K562 (cell line): ENCODE results near the gene NOA1. TPM values are rescaled to one million over a fixed set of nuclear protein-coding genes. Genes with fewer than 3 reads are reported as not detected.

Experiments
- BMI1 ChIP-seq: fragments of 150-350 bp; IDR thresholded peaks from 2 replicates; pipeline ENCODE4 v1.6.1; 2014; ENCODE audit warnings: low read length
- FOXP1 ChIP-seq: sonication (generic); formaldehyde crosslinking; IDR thresholded peaks from 2 replicates; pipeline ENCODE4 v1.8.0; 2022; ENCODE audit warnings: mild to moderate bottlenecking, missing genetic modification reagents
- GATAD2B ChIP-seq: fragments of 450-650 bp; IDR thresholded peaks from 2 replicates; pipeline ENCODE4 v1.6.1; 2017; ENCODE audit warnings: mild to moderate bottlenecking, borderline replicate concordance
- HLTF ChIP-seq: fragments of 450-650 bp; IDR thresholded peaks from 2 replicates; pipeline ENCODE4 v1.6.1; 2016
- HNRNPUL1 ChIP-seq: fragments of 200-400 bp; formaldehyde crosslinking; IDR thresholded peaks from 2 replicates; pipeline ENCODE4 v1.6.1; 2017; ENCODE audit warnings: low read length
- L3MBTL2 ChIP-seq: fragments of 450-650 bp; IDR thresholded peaks from 2 replicates; pipeline ENCODE4 v1.6.1; 2016; ENCODE audit warnings: mild to moderate bottlenecking, moderate library complexity
- MCM3 ChIP-seq: fragments of 450-650 bp; IDR thresholded peaks from 2 replicates; pipeline ENCODE4 v1.6.1; 2016
- MTA1 ChIP-seq: fragments of 450-650 bp; IDR thresholded peaks from 2 replicates; pipeline ENCODE4 v1.6.1; 2017; ENCODE audit warnings: borderline replicate concordance
- NCOA2 ChIP-seq, 2 experiments: fragments of 450-650 bp; IDR thresholded peaks; 2 replicates each; pipeline ENCODE4 v1.6.1; 2018; ENCODE audit warnings: mild to moderate bottlenecking in 2 of 2, moderate library complexity in 1 of 2; ENCODE audit not compliant: partially characterized antibody in 2 of 2
- NCOA4 ChIP-seq: fragments of 450-650 bp; IDR thresholded peaks from 2 replicates; pipeline ENCODE4 v1.6.1; 2018; ENCODE audit warnings: mild to moderate bottlenecking; ENCODE audit not compliant: partially characterized antibody
- RFX1 ChIP-seq: fragments of 450-650 bp; IDR thresholded peaks from 2 replicates; pipeline ENCODE4 v1.6.1; 2016; ENCODE audit warnings: mild to moderate bottlenecking, moderate library complexity
- RFX7 ChIP-seq: fragments of 250-450 bp; sonication (Bioruptor Pico); IDR thresholded peaks from 2 replicates; pipeline ENCODE4 v1.5.1; 2021; ENCODE audit warnings: mild to moderate bottlenecking
- STAT5A ChIP-seq: IDR thresholded peaks from 2 replicates; pipeline ENCODE4 v1.6.1; 2012; ENCODE audit warnings: low read length, inconsistent platforms, borderline replicate concordance
- TAF1 ChIP-seq: IDR thresholded peaks from 2 replicates; pipeline ENCODE4 v1.6.1; 2011; ENCODE audit warnings: mild to moderate bottlenecking, low read length, moderate library complexity; ENCODE audit not compliant: insufficient read depth, control insufficient read depth, severe bottlenecking; ENCODE audit errors: extremely low read depth
- TEAD4 ChIP-seq, 2 experiments: sonication (generic) in 1 of 2; formaldehyde crosslinking in 1 of 2; IDR thresholded peaks; 2 replicates each; pipeline versions ENCODE4 v1.6.1 to v1.8.0; 2012 to 2022; ENCODE audit warnings: borderline replicate concordance in 1 of 2, inconsistent platforms in 1 of 2, low read length in 1 of 2, mild to moderate bottlenecking in 1 of 2, missing genetic modification reagents in 1 of 2
- ZNF408 ChIP-seq: fragments of 250-450 bp; sonication (Bioruptor Pico); IDR thresholded peaks from 2 replicates; pipeline ENCODE4 v1.4.0; 2020; ENCODE audit warnings: low read depth, mild to moderate bottlenecking, moderate library complexity
- ZNF778 ChIP-seq: fragments of 450-650 bp; formaldehyde crosslinking; IDR thresholded peaks from 2 replicates; pipeline ENCODE4 v1.4.0; 2020; ENCODE audit warnings: mild to moderate bottlenecking, moderate library complexity
- polyA plus RNA-seq, 8 experiments: library from polyadenylated mRNA; depleted of rRNA in 4 of 8; stranded (reverse) in 5 of 8; unstranded in 3 of 8; fragments of >200 nt; fragmentation: Nextera tagmentation in 2 of 8; fragmentation: Illumina TruSeq in 1 of 8; extraction: Ambion mirVana in 2 of 8; extraction: Trizol in 1 of 8; gene quantifications; 2 replicates each; pipeline versions ENCODE4 v1.2.1 to v1.2.3, GENCODE V29; 2011 to 2014; ENCODE audit warnings: inconsistent platforms in 1 of 8, missing spikeins in 1 of 8
- total RNA-seq, 7 experiments: library from RNA; depleted of rRNA in 6 of 7; stranded (reverse); fragments of >200 nt in 6 of 7; fragmentation: Illumina TruSeq in 2 of 7; extraction: Trizol in 2 of 7; gene quantifications; 2 replicates each; pipeline versions ENCODE4 v1.2.1 to v1.2.3, GENCODE V29; 2011 to 2021; ENCODE audit warnings: low replicate concordance in 1 of 7
- TF ChIP-seq, protein P1 (sequence below): fragments of 150-350 bp; conservative IDR thresholded peaks from 2 replicates; pipeline ENCODE4 v1.6.1; 2014; ENCODE audit warnings: low read length
- TF ChIP-seq, protein P2 (sequence below): sonication (generic); formaldehyde crosslinking; IDR thresholded peaks from 2 replicates; pipeline ENCODE4 v1.8.0; 2022; ENCODE audit warnings: missing genetic modification reagents, mild to moderate bottlenecking, borderline replicate concordance
- TF ChIP-seq, protein P3 (sequence below): fragments of 250-450 bp; sonication (Bioruptor Pico); IDR thresholded peaks from 2 replicates; pipeline ENCODE4 v1.5.0; 2021
- TF ChIP-seq, protein P4 (sequence below): sonication (generic); formaldehyde crosslinking; IDR thresholded peaks from 2 replicates; pipeline ENCODE4 v1.8.1; 2023; ENCODE audit warnings: mild to moderate bottlenecking, missing genetic modification reagents, moderate library complexity

Gene NOA1
- total and polyA plus RNA-seq, 9 of the 15 experiments (the other 6 are each of a cell fraction or from before 2014, with no cell fraction given): 2.6 to 26.6 (median 16.7) TPM

DNA sequence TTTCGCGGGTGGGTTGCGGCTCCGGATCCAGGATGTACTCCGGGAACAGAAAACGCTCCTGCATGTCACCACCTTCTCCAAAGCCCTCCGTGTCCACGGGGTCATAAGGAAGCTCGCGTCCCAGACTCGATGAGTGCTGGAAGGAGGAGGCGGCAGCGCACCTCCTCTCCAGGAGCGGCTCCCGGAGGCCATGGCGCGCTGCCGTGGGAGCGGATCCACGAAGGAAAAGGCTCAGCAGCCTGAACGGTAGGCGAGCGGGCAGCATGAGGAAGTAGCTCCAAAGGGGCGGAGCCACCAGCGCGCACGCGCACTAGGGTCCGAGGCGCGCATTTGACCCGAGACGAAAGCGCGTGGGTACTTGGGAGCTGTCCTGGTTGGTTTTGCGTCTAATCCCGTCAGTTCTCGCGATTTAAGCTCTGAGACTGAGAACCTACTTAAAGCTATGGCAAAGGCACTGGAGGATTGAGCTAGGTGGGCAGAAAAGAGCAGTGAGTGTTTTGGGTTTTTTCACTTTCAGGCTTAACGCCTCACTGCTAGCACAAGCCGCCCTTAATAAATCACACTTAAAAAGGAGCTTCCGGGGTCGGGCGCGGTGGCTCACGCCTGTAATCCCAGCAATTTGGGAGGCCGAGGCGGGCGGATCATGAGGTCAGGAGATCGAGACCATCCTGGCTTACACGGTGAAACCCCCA is at the start of gene NOA1 (continued):
- TF ChIP-seq, protein P1, sequence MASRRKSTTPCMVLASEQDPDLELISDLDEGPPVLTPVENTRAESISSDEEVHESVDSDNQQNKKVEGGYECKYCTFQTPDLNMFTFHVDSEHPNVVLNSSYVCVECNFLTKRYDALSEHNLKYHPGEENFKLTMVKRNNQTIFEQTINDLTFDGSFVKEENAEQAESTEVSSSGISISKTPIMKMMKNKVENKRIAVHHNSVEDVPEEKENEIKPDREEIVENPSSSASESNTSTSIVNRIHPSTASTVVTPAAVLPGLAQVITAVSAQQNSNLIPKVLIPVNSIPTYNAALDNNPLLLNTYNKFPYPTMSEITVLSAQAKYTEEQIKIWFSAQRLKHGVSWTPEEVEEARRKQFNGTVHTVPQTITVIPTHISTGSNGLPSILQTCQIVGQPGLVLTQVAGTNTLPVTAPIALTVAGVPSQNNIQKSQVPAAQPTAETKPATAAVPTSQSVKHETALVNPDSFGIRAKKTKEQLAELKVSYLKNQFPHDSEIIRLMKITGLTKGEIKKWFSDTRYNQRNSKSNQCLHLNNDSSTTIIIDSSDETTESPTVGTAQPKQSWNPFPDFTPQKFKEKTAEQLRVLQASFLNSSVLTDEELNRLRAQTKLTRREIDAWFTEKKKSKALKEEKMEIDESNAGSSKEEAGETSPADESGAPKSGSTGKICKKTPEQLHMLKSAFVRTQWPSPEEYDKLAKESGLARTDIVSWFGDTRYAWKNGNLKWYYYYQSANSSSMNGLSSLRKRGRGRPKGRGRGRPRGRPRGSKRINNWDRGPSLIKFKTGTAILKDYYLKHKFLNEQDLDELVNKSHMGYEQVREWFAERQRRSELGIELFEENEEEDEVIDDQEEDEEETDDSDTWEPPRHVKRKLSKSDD: no peak
- TF ChIP-seq STAT5A (no peak), HNRNPUL1 (no peak), ZNF778 (CRISPR knock-in tag) (no peak), FOXP1 (no peak), RFX7 (CRISPR knock-in tag) (no peak), NCOA4 (no peak), GATAD2B (no peak), L3MBTL2 (peak; percentile 26), ZNF408 (CRISPR knock-in tag) (no peak), NCOA2 (IDR thresholded peaks at IDR 0.05; ENCODE audit: partially characterized antibody in 2 of 2) (no peak), TEAD4 (IDR thresholded peaks at IDR 0.05; ENCODE audit: low read length) (0 out of 2 replicates have a peak, but pooled peaks have one; percentile 20), TEAD4 (CRISPR knock-in tag; IDR thresholded peaks at IDR 0.05; ENCODE audit: borderline replicate concordance) (no peak), RFX1 (no peak), MTA1 (no peak), HLTF (no peak), MCM3 (no peak), BMI1 (no peak), TAF1 (peak; percentile 86)
- TF ChIP-seq, protein P2, sequence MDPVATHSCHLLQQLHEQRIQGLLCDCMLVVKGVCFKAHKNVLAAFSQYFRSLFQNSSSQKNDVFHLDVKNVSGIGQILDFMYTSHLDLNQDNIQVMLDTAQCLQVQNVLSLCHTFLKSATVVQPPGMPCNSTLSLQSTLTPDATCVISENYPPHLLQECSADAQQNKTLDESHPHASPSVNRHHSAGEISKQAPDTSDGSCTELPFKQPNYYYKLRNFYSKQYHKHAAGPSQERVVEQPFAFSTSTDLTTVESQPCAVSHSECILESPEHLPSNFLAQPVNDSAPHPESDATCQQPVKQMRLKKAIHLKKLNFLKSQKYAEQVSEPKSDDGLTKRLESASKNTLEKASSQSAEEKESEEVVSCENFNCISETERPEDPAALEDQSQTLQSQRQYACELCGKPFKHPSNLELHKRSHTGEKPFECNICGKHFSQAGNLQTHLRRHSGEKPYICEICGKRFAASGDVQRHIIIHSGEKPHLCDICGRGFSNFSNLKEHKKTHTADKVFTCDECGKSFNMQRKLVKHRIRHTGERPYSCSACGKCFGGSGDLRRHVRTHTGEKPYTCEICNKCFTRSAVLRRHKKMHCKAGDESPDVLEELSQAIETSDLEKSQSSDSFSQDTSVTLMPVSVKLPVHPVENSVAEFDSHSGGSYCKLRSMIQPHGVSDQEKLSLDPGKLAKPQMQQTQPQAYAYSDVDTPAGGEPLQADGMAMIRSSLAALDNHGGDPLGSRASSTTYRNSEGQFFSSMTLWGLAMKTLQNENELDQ (CRISPR knock-in tag): no peak
- TF ChIP-seq, protein P3, sequence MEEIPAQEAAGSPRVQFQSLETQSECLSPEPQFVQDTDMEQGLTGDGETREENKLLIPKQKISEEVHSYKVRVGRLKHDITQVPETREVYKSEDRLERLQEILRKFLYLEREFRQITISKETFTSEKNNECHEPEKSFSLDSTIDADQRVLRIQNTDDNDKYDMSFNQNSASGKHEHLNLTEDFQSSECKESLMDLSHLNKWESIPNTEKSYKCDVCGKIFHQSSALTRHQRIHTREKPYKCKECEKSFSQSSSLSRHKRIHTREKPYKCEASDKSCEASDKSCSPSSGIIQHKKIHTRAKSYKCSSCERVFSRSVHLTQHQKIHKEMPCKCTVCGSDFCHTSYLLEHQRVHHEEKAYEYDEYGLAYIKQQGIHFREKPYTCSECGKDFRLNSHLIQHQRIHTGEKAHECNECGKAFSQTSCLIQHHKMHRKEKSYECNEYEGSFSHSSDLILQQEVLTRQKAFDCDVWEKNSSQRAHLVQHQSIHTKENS (CRISPR knock-in tag): no peak
- TF ChIP-seq, protein P4, sequence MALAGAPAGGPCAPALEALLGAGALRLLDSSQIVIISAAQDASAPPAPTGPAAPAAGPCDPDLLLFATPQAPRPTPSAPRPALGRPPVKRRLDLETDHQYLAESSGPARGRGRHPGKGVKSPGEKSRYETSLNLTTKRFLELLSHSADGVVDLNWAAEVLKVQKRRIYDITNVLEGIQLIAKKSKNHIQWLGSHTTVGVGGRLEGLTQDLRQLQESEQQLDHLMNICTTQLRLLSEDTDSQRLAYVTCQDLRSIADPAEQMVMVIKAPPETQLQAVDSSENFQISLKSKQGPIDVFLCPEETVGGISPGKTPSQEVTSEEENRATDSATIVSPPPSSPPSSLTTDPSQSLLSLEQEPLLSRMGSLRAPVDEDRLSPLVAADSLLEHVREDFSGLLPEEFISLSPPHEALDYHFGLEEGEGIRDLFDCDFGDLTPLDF: no peak
